Vagina (tissue), 2 donors: ENCODE results near the gene STAB2. TPM values are rescaled to one million over a fixed set of nuclear protein-coding genes. Genes with fewer than 3 reads are reported as not detected.

ENCODE experiments used
- DNase-seq, 2 donors: peaks; one replicate each; pipeline ENCODE4 v3.0.0-alpha.2; 2017; ENCODE audit errors: extremely low spot score in 2 of 2
- H3K27ac ChIP-seq: fragments of 200-600 bp; sonication (generic); one replicate; pipeline ENCODE4 v1.5.1; 2019
- H3K27me3 ChIP-seq: fragments of 200-600 bp; sonication (generic); one replicate; pipeline ENCODE4 v1.5.1; 2019
- H3K36me3 ChIP-seq, 2 donors: fragments of 200-600 bp; sonication (generic); one replicate each; pipeline ENCODE4 v1.5.1; 2017 to 2019
- H3K4me1 ChIP-seq: fragments of 200-600 bp; sonication (generic); one replicate; pipeline ENCODE4 v1.5.1; 2019
- H3K4me3 ChIP-seq, 2 donors: fragments of 200-600 bp; sonication (generic); 1 replicate in 1 of 2; 2 replicates in 1 of 2; pipeline ENCODE4 v1.5.1; 2016 to 2019
- H3K9me3 ChIP-seq: fragments of 200-600 bp; sonication (generic); one replicate; pipeline ENCODE4 v1.5.1; 2019
- CTCF ChIP-seq, 3 experiments: fragments of 450-650 bp in 2 of 3; fragments of 200-600 bp in 1 of 3; sonication (generic) in 1 of 3; IDR thresholded peaks; one replicate each; pipeline ENCODE4 v1.5.1; 2017 to 2019; ENCODE audit warnings: antibody characterized with exemption in 3 of 3, mild to moderate bottlenecking in 2 of 3, moderate library complexity in 2 of 3
- POLR2A ChIP-seq, 2 donors: fragments of 450-650 bp; IDR thresholded peaks; one replicate each; pipeline ENCODE4 v1.6.1; 2017; ENCODE audit warnings: antibody characterized with exemption in 2 of 2, mild to moderate bottlenecking in 2 of 2, moderate library complexity in 2 of 2
- POLR2AphosphoS5 ChIP-seq, 2 donors: sonication (generic); formaldehyde crosslinking; IDR thresholded peaks; one replicate each; pipeline ENCODE4 v1.9.0; 2017; ENCODE audit warnings: antibody characterized with exemption in 2 of 2, mild to moderate bottlenecking in 2 of 2, low read depth in 1 of 2; ENCODE audit not compliant: insufficient read depth in 1 of 2
- intact Hi-C: fragments of 100-400 bp; cut with DNase I; formaldehyde crosslinking; loops from one replicate; pipeline ENCODE4 v1.15.1; 2023
- total RNA-seq: library from RNA; depleted of rRNA; stranded (reverse); fragments of >200 nt; gene quantifications from one replicate; pipeline ENCODE4 v1.2.3, GENCODE V29; 2016

The STAB2 gene
- total RNA-seq, 1 donor from 2014 or later, result 0.25 TPM

- H3K4me1 ChIP-seq, result no peaks in the 10 kb centered on the region
- no peak for DNase-seq
- intact Hi-C loops, result no loop called here
- no peak overlapping the region for H3K27ac ChIP-seq
- no peak for TF ChIP-seq POLR2A (IDR thresholded peaks at IDR 0.05)
- no peak overlapping the region for H3K4me3 ChIP-seq
- no peaks in the 10 kb centered on the region for H3K27me3 ChIP-seq
- no peaks in the 10 kb centered on the region for H3K36me3 ChIP-seq
- no peaks in the 10 kb centered on the region for H3K9me3 ChIP-seq
Observed at GRCh38 chr12:103735291-103735690, 148.2 kb downstream of the STAB2 start.

- Histone ChIP-seq H3K4me3 (no peak overlapping the region), H3K4me1 (no peaks in the 10 kb centered on the region), H3K36me3 (no peaks in the 10 kb centered on the region), H3K27me3 (no peaks in the 10 kb centered on the region), H3K27ac (no peak overlapping the region), H3K9me3 (no peaks in the 10 kb centered on the region)
- TF ChIP-seq POLR2AphosphoS5 (IDR thresholded peaks at IDR 0.05; ENCODE audit: insufficient read depth in 1 of 2, low read depth in 1 of 2), result no peak
- no peak for TF ChIP-seq CTCF (IDR thresholded peaks at IDR 0.05)
- no peak for TF ChIP-seq POLR2A (IDR thresholded peaks at IDR 0.05)
- intact Hi-C loops, result no loop called here
- no peak for DNase-seq
Observed at GRCh38 chr12:103736572-103736971, 149.5 kb downstream of the STAB2 start.

GRCh38 chr12:103737881-103738280 lies 150.8 kb downstream of the STAB2 start:
- Histone ChIP-seq H3K4me1 (peaks cover 6% of the 10 kb centered on the region), H3K4me3 (no peak overlapping the region), H3K27me3 (no peaks in the 10 kb centered on the region), H3K9me3 (no peaks in the 10 kb centered on the region), H3K36me3 (no peaks in the 10 kb centered on the region), H3K27ac (no peak overlapping the region)
- intact Hi-C loops, result no loop called here
- TF ChIP-seq POLR2A (IDR thresholded peaks at IDR 0.05) (no peak), POLR2AphosphoS5 (IDR thresholded peaks at IDR 0.05; ENCODE audit: insufficient read depth in 1 of 2, low read depth in 1 of 2) (no peak), CTCF (IDR thresholded peaks at IDR 0.05) (no peak)
- no peak for DNase-seq

GRCh38 chr12:103742349-103742932 lies 155.4 kb downstream of the STAB2 start:
- TF ChIP-seq CTCF (IDR thresholded peaks at IDR 0.05), result no peak
- TF ChIP-seq POLR2A (IDR thresholded peaks at IDR 0.05), result no peak
- TF ChIP-seq POLR2AphosphoS5 (IDR thresholded peaks at IDR 0.05; ENCODE audit: insufficient read depth in 1 of 2, low read depth in 1 of 2), result no peak
- Histone ChIP-seq H3K4me1 (peaks cover 6% of the 10 kb centered on the region), H3K27ac (no peak overlapping the region), H3K4me3 (no peak overlapping the region), H3K27me3 (no peaks in the 10 kb centered on the region), H3K36me3 (no peaks in the 10 kb centered on the region), H3K9me3 (no peaks in the 10 kb centered on the region)
- intact Hi-C loops, result no loop called here
- no peak for DNase-seq

GRCh38 chr12:103743788-103744187 lies 156.7 kb downstream of the STAB2 start:
- intact Hi-C loops, result no loop called here
- no peaks in the 10 kb centered on the region for H3K9me3 ChIP-seq
- no peaks in the 10 kb centered on the region for H3K27me3 ChIP-seq
- H3K4me1 ChIP-seq, result peaks cover 6% of the 10 kb centered on the region
- no peak for DNase-seq
- no peak overlapping the region for H3K27ac ChIP-seq
- H3K36me3 ChIP-seq, result no peaks in the 10 kb centered on the region
- TF ChIP-seq POLR2A (IDR thresholded peaks at IDR 0.05) (no peak), POLR2AphosphoS5 (IDR thresholded peaks at IDR 0.05; ENCODE audit: insufficient read depth in 1 of 2, low read depth in 1 of 2) (no peak), CTCF (IDR thresholded peaks at IDR 0.05) (no peak)
- no peak overlapping the region for H3K4me3 ChIP-seq
